Stomach (tissue), 4 donors: ENCODE results near the gene CADM4.

Experiments
- CTCF ChIP-seq, 7 experiments: fragments of 450-650 bp in 4 of 7; fragments of 200-600 bp in 3 of 7; sonication (generic) in 3 of 7; IDR thresholded peaks; one replicate each; pipeline ENCODE4 v1.5.1; 2016 to 2019; ENCODE audit warnings: antibody characterized with exemption in 7 of 7, control low read depth in 2 of 7, mild to moderate bottlenecking in 1 of 7
- POLR2AphosphoS5 ChIP-seq, 3 donors: sonication (generic); formaldehyde crosslinking; IDR thresholded peaks; one replicate each; pipeline ENCODE4 v1.6.1; 2016; ENCODE audit warnings: antibody characterized with exemption in 3 of 3

DNA sequence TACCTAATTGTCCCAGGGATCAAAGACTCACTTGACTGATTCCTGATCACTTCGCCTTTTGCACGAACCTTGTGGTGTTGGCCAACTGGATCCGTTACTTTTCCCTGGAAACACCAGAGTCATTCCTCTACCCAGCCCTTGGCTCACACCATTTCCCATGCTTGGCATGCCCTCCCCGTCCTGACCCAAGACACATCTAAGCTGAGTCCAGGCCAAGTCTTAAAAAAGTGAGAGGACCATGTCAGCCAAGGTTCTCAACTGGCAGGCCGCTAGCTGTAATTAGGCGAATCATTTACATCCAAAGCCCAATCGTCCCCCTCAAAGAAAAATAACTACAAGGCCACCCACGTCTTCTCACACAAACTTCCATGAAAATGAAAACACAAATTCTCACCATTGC lies 18.8 kb upstream of the CADM4 start:
- TF ChIP-seq CTCF (IDR thresholded peaks at IDR 0.05) = no peak
- TF ChIP-seq POLR2AphosphoS5 (IDR thresholded peaks at IDR 0.05) = no peak
